Fibroblast of the aortic adventitia (primary cell): Measurements from ENCODE around the gene FGFRL1. TPM values are rescaled to one million over a fixed set of nuclear protein-coding genes. Genes with fewer than 3 reads are reported as not detected.
A peak's percentile ranks its signal among the peaks of the same experiment; 100 is the strongest.

Source experiments
- DNase-seq: peaks from one replicate; pipeline ENCODE4 v3.0.0-alpha.2; 2010; ENCODE audit warnings: low read depth
- H3K4me3 ChIP-seq: 2 replicates; pipeline ENCODE4 v1.5.1; 2011; ENCODE audit warnings: low read depth, mild to moderate bottlenecking, control low read depth, low read length, moderate library complexity
- CTCF ChIP-seq: IDR thresholded peaks from 2 replicates; pipeline ENCODE4 v1.5.1; 2011; ENCODE audit warnings: mild to moderate bottlenecking, low read length, control low read depth, inconsistent platforms; ENCODE audit not compliant: insufficient read depth
- total RNA-seq: library from RNA; depleted of rRNA; stranded (reverse); fragments of >200 nt; gene quantifications from 2 replicates; pipeline ENCODE4 v1.2.3, GENCODE V29; 2012; ENCODE audit warnings: low replicate concordance

Gene FGFRL1
- total RNA-seq, 1 donor: 27.4 TPM

DNA sequence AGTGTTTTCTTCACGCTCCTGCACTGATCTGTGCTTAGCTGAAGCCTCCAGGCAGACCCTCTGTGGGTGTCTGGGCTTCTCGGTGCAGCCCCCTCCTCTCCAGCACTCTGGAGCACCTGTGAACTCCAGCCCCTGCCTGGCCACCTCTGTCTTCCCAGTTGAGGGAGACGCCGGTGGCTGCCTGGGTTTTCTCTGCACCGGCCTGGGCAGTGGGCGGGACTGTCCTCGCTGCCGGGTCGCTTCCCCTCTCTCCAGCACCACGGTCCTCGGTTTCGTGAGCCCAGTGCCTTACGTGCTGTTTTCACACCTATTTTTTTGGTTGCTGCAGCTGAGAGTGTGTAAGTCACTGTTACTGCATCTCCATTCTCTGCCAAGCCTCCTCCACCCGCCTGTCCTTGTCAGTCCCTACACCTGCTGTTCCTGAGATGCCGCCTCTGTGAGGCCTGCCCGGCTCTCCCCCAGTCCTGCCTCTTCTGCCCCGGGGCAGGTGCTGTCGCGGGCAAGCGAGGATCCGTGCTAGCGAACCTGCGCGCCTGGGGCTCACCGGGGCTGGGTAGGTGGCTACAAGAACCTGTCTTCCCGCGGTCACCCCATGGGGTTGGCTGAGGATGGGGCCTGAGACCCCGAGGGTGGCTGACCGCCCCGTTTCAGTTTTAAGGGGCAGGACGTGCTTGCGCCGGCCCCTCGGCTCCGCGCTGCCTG is 2.4 kb upstream of the FGFRL1 start:
- no peak for DNase-seq
- no peak for TF ChIP-seq CTCF
- peak overlapping the region; percentile 70 for H3K4me3 ChIP-seq

GRCh38 chr4:1009542-1010394 is 1.7 kb upstream of the FGFRL1 start:
- DNase-seq: peak; percentile 41
- H3K4me3 ChIP-seq: peak overlapping the region; percentile 70
- TF ChIP-seq CTCF: peak; percentile 40

GRCh38 chr4:1010395-1011021 is 918 bp upstream of the FGFRL1 start:
- peak overlapping the region; percentile 61 for H3K4me3 ChIP-seq
- DNase-seq: peak; percentile 77
- no peak for TF ChIP-seq CTCF

GRCh38 chr4:1011666-1012033 is 224 bp downstream of the FGFRL1 start:
- DNase-seq: no peak
- TF ChIP-seq CTCF: no peak
- H3K4me3 ChIP-seq: peak overlapping the region; percentile 62

DNA sequence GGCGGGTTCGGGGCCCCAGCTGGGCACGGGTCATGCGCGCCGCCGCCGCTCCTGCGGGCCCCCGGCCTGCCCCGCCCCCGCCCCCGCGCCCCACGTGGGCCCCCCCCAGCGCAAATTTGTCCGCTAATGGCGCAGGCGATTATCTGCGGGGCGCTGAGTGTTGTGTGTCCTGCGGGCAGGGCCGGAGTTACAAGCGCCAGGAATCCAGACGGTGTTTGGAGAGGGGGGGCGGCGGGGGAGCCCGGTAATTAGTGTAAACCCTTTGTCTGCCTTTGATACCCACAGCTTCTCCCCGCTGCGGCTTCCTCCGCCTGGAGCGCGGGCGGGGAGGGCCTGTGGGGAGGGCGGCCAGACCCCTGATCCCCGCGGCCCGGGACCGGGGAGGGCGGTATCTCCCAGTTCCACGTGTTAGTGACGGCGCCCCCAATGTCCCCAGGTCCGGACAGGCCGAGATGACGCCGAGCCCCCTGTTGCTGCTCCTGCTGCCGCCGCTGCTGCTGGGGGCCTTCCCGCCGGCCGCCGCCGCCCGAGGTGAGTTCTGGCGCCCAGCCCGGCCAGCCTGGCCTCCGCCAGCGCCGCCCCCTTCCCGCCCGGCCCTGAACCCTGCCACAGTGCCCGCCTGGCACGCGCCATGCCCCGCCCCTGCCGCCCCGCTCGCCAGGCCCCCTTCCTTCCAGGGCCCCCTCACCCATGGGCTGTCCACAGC is 761 bp downstream of the FGFRL1 start:
- TF ChIP-seq CTCF: no peak
- H3K4me3 ChIP-seq: peak overlapping the region; percentile 62
- DNase-seq: no peak

- TF ChIP-seq CTCF: no peak
- H3K4me3 ChIP-seq: no peak overlapping the region
- DNase-seq: no peak
These were observed 2.0 kb downstream of the FGFRL1 start for GRCh38 chr4:1013225-1014073.
